ENCODE results near the gene RBFOX2. TPM values are rescaled to one million over a fixed set of nuclear protein-coding genes. Genes with fewer than 3 reads are reported as not detected.

The RBFOX2 gene
- total and polyA plus RNA-seq, 4 donors: 29.9 to 152 (median 80.0) TPM

- intact Hi-C loops (cut with DNase I): loop anchor here in 1 of 2 donors (5.0 to 10.0 kb wide), 3 partner anchors 52 to 210 kb away; no protein-coding TSS in a partner anchor
- peaks cover 5 to 13% of the 10 kb centered on the region in 2 donors for H3K4me1 ChIP-seq (ENCODE audit: control insufficient read depth in 1 of 2, insufficient read depth in 2 of 2, low read length in 2 of 2)
- H3K4me3 ChIP-seq (ENCODE audit: low read length in 2 of 2): no peak overlapping the region
- 78 to 83% methylated on average over 5 of the region's 5 CpGs for WGBS, 2 donors
- H3K27me3 ChIP-seq (ENCODE audit: control insufficient read depth in 1 of 2, insufficient read depth in 2 of 2, low read length in 1 of 2): no peaks in the 10 kb centered on the region
- H3K27ac ChIP-seq (ENCODE audit: low read depth in 1 of 2, low read length in 2 of 2): no peak overlapping the region
- DNase-seq (no peak), ATAC-seq (ENCODE audit: low FRiP score) (no peak)
- no peaks in the 10 kb centered on the region for H3K9me3 ChIP-seq (ENCODE audit: control insufficient read depth, low read length)
- H3K36me3 ChIP-seq (ENCODE audit: control insufficient read depth in 1 of 2, insufficient read depth in 2 of 2, low read length in 1 of 2): no peaks in the 10 kb centered on the region
These were observed 191.4 kb downstream of the RBFOX2 start for GRCh38 chr22:35837101-35837727.

- no peak for DNase-seq
- intact Hi-C loops (cut with DNase I): loop anchor here in 1 of 2 donors (5.0 to 10.0 kb wide), 3 partner anchors 51 to 209 kb away; no protein-coding TSS in a partner anchor
- peak overlapping the region; percentile 43 to 53 for H3K4me3 ChIP-seq (ENCODE audit: low read length in 2 of 2)
- ATAC-seq (ENCODE audit: low FRiP score): peak; percentile 67
- no peaks in the 10 kb centered on the region for H3K36me3 ChIP-seq (ENCODE audit: control insufficient read depth in 1 of 2, insufficient read depth in 2 of 2, low read length in 1 of 2)
- no peaks in the 10 kb centered on the region for H3K27me3 ChIP-seq (ENCODE audit: control insufficient read depth in 1 of 2, insufficient read depth in 2 of 2, low read length in 1 of 2)
- H3K27ac ChIP-seq (ENCODE audit: low read depth in 1 of 2, low read length in 2 of 2): peak overlapping the region; percentile 1 to 62
- H3K4me1 ChIP-seq (ENCODE audit: control insufficient read depth in 1 of 2, insufficient read depth in 2 of 2, low read length in 2 of 2): peaks cover 5 to 13% of the 10 kb centered on the region in 2 donors
- H3K9me3 ChIP-seq (ENCODE audit: control insufficient read depth, low read length): no peaks in the 10 kb centered on the region
- WGBS, 2 donors: 1 to 2% methylated on average over 6 of the region's 6 CpGs
These were observed 192.5 kb downstream of the RBFOX2 start for GRCh38 chr22:35835998-35836691.

- DNase-seq: no peak
- H3K9me3 ChIP-seq (ENCODE audit: control insufficient read depth, low read length): no peaks in the 10 kb centered on the region
- peak overlapping the region; percentile 28 to 57 for H3K27ac ChIP-seq (ENCODE audit: low read depth in 1 of 2, low read length in 2 of 2)
- no peaks in the 10 kb centered on the region for H3K27me3 ChIP-seq (ENCODE audit: control insufficient read depth in 1 of 2, insufficient read depth in 2 of 2, low read length in 1 of 2)
- 2 to 6% methylated on average over 3 of the region's 3 CpGs for WGBS, 2 donors
- H3K4me3 ChIP-seq (ENCODE audit: low read length in 2 of 2): peak overlapping the region; percentile 43 to 53
- intact Hi-C loops (cut with DNase I): loop anchor here in 1 of 2 donors (5.0 to 10.0 kb wide), 3 partner anchors 51 to 208 kb away; no protein-coding TSS in a partner anchor
- H3K4me1 ChIP-seq (ENCODE audit: control insufficient read depth in 1 of 2, insufficient read depth in 2 of 2, low read length in 2 of 2): peaks cover 5 to 13% of the 10 kb centered on the region in 2 donors
- no peak for ATAC-seq (ENCODE audit: low FRiP score)
- H3K36me3 ChIP-seq (ENCODE audit: control insufficient read depth in 1 of 2, insufficient read depth in 2 of 2, low read length in 1 of 2): no peaks in the 10 kb centered on the region
These were observed 193.2 kb downstream of the RBFOX2 start for GRCh38 chr22:35835267-35835997.

GRCh38 chr22:35834061-35834460, 194.6 kb downstream of the RBFOX2 start:
- H3K4me1 ChIP-seq (ENCODE audit: control insufficient read depth in 1 of 2, insufficient read depth in 2 of 2, low read length in 2 of 2): peaks cover 5 to 16% of the 10 kb centered on the region in 2 donors
- no peak overlapping the region for H3K27ac ChIP-seq (ENCODE audit: low read depth in 1 of 2, low read length in 2 of 2)
- WGBS, 2 donors: 31 to 37% methylated on average over 3 of the region's 3 CpGs
- no peaks in the 10 kb centered on the region for H3K27me3 ChIP-seq (ENCODE audit: control insufficient read depth in 1 of 2, insufficient read depth in 2 of 2, low read length in 1 of 2)
- H3K36me3 ChIP-seq (ENCODE audit: control insufficient read depth in 1 of 2, insufficient read depth in 2 of 2, low read length in 1 of 2): no peaks in the 10 kb centered on the region
- intact Hi-C loops (cut with DNase I): loop anchor here in 1 of 2 donors (10.0 kb wide), 1 partner anchor 49 kb away; no protein-coding TSS in a partner anchor
- DNase-seq (no peak), ATAC-seq (ENCODE audit: low FRiP score) (no peak)
- no peak overlapping the region for H3K4me3 ChIP-seq (ENCODE audit: low read length in 2 of 2)
- no peaks in the 10 kb centered on the region for H3K9me3 ChIP-seq (ENCODE audit: control insufficient read depth, low read length)

GRCh38 chr22:35830305-35830704, 198.3 kb downstream of the RBFOX2 start:
- intact Hi-C loops (cut with DNase I): loop anchor here in 1 of 2 donors (10.0 kb wide), 1 partner anchor 46 kb away; no protein-coding TSS in a partner anchor
- WGBS, 2 donors: 49 to 53% methylated on average over 2 of the region's 2 CpGs
- no peak for ATAC-seq (ENCODE audit: low FRiP score)
- H3K4me3 ChIP-seq (ENCODE audit: low read length in 2 of 2): no peak overlapping the region
- H3K36me3 ChIP-seq (ENCODE audit: control insufficient read depth in 1 of 2, insufficient read depth in 2 of 2, low read length in 1 of 2): no peaks in the 10 kb centered on the region
- H3K27ac ChIP-seq (ENCODE audit: low read depth in 1 of 2, low read length in 2 of 2): no peak overlapping the region
- DNase-seq: no peak
- peaks cover 2 to 12% of the 10 kb centered on the region in 2 donors for H3K4me1 ChIP-seq (ENCODE audit: control insufficient read depth in 1 of 2, insufficient read depth in 2 of 2, low read length in 2 of 2)
- H3K27me3 ChIP-seq (ENCODE audit: control insufficient read depth in 1 of 2, insufficient read depth in 2 of 2, low read length in 1 of 2): no peaks in the 10 kb centered on the region
- no peaks in the 10 kb centered on the region for H3K9me3 ChIP-seq (ENCODE audit: control insufficient read depth, low read length)

GRCh38 chr22:35824256-35824655, 204.4 kb downstream of the RBFOX2 start:
- no peak for ATAC-seq (ENCODE audit: low FRiP score)
- DNase-seq: no peak
- 95 to 98% methylated on average over 2 of the region's 2 CpGs for WGBS, 2 donors
- Histone ChIP-seq H3K36me3 (ENCODE audit: control insufficient read depth in 1 of 2, insufficient read depth in 2 of 2, low read length in 1 of 2) (no peaks in the 10 kb centered on the region), H3K9me3 (ENCODE audit: control insufficient read depth, low read length) (no peaks in the 10 kb centered on the region), H3K27me3 (ENCODE audit: control insufficient read depth in 1 of 2, insufficient read depth in 2 of 2, low read length in 1 of 2) (no peaks in the 10 kb centered on the region), H3K4me3 (ENCODE audit: low read length in 2 of 2) (no peak overlapping the region), H3K4me1 (ENCODE audit: control insufficient read depth in 1 of 2, insufficient read depth in 2 of 2, low read length in 2 of 2) (peaks cover 2 to 3% of the 10 kb centered on the region in 2 donors), H3K27ac (ENCODE audit: low read depth in 1 of 2, low read length in 2 of 2) (no peak overlapping the region)
- intact Hi-C loops (cut with DNase I): no loop called here

GRCh38 chr22:35821654-35822053, 207.0 kb downstream of the RBFOX2 start:
- Histone ChIP-seq H3K9me3 (ENCODE audit: control insufficient read depth, low read length) (no peaks in the 10 kb centered on the region), H3K27ac (ENCODE audit: low read depth in 1 of 2, low read length in 2 of 2) (no peak overlapping the region), H3K4me3 (ENCODE audit: low read length in 2 of 2) (no peak overlapping the region), H3K4me1 (ENCODE audit: control insufficient read depth in 1 of 2, insufficient read depth in 2 of 2, low read length in 2 of 2) (peaks cover 0 to 5% of the 10 kb centered on the region in 2 donors), H3K36me3 (ENCODE audit: control insufficient read depth in 1 of 2, insufficient read depth in 2 of 2, low read length in 1 of 2) (no peaks in the 10 kb centered on the region), H3K27me3 (ENCODE audit: control insufficient read depth in 1 of 2, insufficient read depth in 2 of 2, low read length in 1 of 2) (no peaks in the 10 kb centered on the region)
- 56 to 69% methylated on average over 1 of the region's 1 CpG for WGBS, 2 donors
- intact Hi-C loops (cut with DNase I): no loop called here
- DNase-seq (no peak), ATAC-seq (ENCODE audit: low FRiP score) (no peak)

- Histone ChIP-seq H3K9me3 (ENCODE audit: control insufficient read depth, low read length) (no peaks in the 10 kb centered on the region), H3K27ac (ENCODE audit: low read depth in 1 of 2, low read length in 2 of 2) (no peak overlapping the region), H3K4me1 (ENCODE audit: control insufficient read depth in 1 of 2, insufficient read depth in 2 of 2, low read length in 2 of 2) (peaks cover 0 to 5% of the 10 kb centered on the region in 2 donors), H3K36me3 (ENCODE audit: control insufficient read depth in 1 of 2, insufficient read depth in 2 of 2, low read length in 1 of 2) (no peaks in the 10 kb centered on the region), H3K4me3 (ENCODE audit: low read length in 2 of 2) (no peak overlapping the region), H3K27me3 (ENCODE audit: control insufficient read depth in 1 of 2, insufficient read depth in 2 of 2, low read length in 1 of 2) (no peaks in the 10 kb centered on the region)
- WGBS, 2 donors: 93 to 97% methylated on average over 1 of the region's 1 CpG
- ATAC-seq (ENCODE audit: low FRiP score) (no peak), DNase-seq (no peak)
- intact Hi-C loops (cut with DNase I): no loop called here
These were observed 209.2 kb downstream of the RBFOX2 start for GRCh38 chr22:35819421-35819820.

All from aorta (tissue), 5 donors.